Fibroblast of villous mesenchyme (primary cell): ENCODE measurements around the gene HACD2. TPM values are rescaled to one million over a fixed set of nuclear protein-coding genes. Genes with fewer than 3 reads are reported as not detected.

ENCODE experiments used
- DNase-seq: peaks from one replicate; pipeline ENCODE4 v3.0.0-alpha.2; 2010; ENCODE audit warnings: low read depth
- H3K4me3 ChIP-seq: 2 replicates; pipeline ENCODE4 v1.5.1; 2011; ENCODE audit warnings: low read depth, mild to moderate bottlenecking, low read length
- total RNA-seq: library from RNA; depleted of rRNA; stranded (reverse); fragments of >200 nt; gene quantifications from 2 replicates; pipeline ENCODE4 v1.2.3, GENCODE V29; 2012
- TF ChIP-seq, protein P1 (sequence below): IDR thresholded peaks from 2 replicates; pipeline ENCODE4 v1.5.1; 2012; ENCODE audit warnings: low read depth, mild to moderate bottlenecking, low read length; ENCODE audit not compliant: insufficient read depth

Gene HACD2
- total RNA-seq, 1 donor: 51.8 TPM

DNA sequence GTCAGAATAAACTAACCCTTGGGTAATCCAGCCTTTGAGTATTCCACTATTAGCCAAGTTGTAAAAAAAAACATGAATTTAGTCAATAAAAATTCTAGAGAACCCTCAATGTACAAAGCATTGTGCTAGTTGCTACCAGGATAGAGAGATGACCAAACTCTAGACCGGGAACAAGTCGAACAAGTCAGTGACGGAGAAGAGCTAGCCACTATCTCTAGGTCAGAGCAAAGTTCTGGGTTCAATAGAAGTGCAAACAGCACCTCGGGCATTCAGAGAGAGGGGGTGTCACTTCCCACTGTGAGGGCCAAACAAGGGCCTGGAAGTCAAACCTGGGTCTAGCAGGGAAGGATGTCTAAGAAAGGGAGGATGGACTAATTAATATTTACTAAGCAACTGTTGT lies 133.7 kb downstream of the HACD2 start:
- DNase-seq: no peak
- H3K4me3 ChIP-seq: no peak overlapping the region
- TF ChIP-seq, protein P1, sequence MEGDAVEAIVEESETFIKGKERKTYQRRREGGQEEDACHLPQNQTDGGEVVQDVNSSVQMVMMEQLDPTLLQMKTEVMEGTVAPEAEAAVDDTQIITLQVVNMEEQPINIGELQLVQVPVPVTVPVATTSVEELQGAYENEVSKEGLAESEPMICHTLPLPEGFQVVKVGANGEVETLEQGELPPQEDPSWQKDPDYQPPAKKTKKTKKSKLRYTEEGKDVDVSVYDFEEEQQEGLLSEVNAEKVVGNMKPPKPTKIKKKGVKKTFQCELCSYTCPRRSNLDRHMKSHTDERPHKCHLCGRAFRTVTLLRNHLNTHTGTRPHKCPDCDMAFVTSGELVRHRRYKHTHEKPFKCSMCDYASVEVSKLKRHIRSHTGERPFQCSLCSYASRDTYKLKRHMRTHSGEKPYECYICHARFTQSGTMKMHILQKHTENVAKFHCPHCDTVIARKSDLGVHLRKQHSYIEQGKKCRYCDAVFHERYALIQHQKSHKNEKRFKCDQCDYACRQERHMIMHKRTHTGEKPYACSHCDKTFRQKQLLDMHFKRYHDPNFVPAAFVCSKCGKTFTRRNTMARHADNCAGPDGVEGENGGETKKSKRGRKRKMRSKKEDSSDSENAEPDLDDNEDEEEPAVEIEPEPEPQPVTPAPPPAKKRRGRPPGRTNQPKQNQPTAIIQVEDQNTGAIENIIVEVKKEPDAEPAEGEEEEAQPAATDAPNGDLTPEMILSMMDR: no peak

DNA sequence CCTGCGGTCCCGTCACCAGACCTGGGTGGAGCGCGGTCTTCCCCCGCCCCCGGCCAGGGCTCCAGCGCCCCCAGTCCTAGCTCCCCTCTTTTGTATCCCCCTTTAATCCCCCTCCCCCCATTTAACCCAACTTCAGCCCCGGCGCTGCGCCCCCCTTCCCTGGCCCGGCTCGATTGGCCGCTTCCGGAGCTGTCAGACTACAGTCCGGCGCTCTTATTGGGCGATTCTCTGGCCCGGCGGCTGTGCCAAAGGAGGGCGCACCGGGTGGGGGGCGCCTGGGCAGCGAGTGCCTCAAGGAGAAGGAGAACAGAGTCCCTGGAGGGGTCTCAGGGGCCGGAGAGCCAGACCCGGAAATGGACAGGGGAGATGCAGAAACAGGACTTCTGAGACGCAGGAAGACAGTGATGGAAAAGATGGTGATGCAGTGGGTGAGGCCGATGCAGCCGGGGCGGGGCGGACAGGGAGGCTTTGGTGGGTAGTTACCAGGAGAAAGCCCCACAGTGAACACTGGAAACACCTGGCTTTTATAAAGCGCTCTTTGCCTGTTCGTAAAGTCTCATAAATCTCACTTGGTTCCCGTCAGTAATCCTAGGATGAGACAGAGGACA lies 134.8 kb downstream of the HACD2 start:
- H3K4me3 ChIP-seq: peak overlapping the region; percentile 57
- DNase-seq: no peak
- TF ChIP-seq, protein P1: no peak

DNA sequence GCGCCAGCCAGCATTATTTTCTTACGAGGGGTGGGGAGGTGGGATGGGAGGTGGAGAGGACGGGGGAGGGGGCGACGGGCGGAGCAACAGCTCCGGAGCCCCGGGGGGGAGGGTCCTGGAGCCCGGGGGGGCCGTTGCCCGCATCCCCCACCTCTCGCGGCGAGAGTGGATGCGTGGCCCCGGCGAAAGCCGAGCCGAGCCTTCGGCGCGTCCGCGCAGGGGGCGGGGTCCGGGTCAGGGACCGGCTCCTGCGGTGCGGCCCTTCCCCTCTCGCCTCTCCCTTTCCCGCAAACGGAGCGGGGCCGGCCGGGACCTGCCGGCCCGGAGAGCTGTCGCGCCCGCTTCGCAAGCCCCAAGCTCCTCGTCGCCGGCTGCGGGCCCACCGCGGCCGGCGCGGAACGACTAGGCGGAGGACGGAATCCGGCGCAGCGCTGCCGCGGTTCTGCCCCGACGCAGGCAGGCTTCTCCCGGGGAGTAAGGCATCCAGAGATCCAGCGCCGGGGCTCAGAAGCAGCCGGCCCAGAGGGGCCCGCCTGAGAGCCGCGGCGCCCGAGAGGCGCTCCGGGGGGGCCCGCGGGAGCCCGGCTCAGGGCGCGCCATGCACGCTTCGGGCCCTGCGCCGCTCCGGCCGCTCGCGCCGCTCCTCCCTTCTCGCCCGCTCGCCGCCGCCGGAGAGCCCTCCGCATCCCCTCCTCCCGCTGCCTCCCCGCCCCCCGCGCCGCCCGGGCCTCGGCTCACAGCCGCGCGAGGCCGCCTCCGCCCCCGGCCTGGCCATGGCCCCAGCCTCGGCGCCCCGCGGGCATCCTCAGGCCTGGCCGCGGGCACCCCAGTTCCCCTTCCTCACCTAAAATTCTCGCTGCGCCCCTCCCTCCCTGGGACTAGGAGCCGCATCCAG lies 135.5 kb downstream of the HACD2 start:
- H3K4me3 ChIP-seq: peak overlapping the region; percentile 57
- TF ChIP-seq, protein P1: no peak
- peak; percentile 8 for DNase-seq

DNA sequence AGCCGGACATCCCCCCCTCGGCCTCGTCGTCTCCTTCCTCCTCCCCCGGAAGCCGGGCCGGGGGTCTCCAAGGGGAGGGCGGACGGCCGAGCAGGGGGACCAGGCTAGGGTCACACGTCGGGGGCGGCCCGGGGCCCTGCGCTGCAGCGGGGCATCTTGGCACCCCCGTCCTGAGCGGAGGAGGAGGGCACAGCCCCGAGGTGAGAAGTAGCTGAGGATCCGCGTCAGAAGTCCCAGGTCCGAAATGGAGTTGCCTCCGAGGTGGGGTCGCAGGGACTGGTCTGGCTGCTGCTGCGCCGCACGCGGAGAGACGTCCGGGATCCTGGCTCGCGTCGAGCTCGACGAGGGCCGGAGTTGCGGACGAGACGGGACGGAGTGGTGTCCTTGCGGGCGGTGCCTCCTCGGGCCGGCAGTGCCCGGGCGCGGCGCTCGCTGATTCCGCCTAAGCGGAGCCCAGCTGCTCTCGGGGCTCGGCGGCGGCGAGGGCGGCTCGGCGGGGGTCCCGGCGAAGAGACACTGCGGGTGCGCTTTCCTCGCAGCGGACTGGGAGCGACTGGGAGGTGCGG lies 136.2 kb downstream of the HACD2 start, which contains the start of gene ADCY5:
ADCY5 (minus strand) TSS at position 555 of the 566 bp plus-strand sequence; CDS start at position 10, 545 bp downstream.
- peak; percentile 5 for DNase-seq
- TF ChIP-seq, protein P1: no peak

GRCh38 chr3:123447749-123448517 lies 136.9 kb downstream of the HACD2 start:
- no peak overlapping the region for H3K4me3 ChIP-seq
- no peak for DNase-seq
- TF ChIP-seq, protein P1: no peak

More for the DNA sequence above, 136.2 kb downstream of the HACD2 start, which contains the start of gene ADCY5:
- peak within 1 kb of the TSS; percentile 57 for H3K4me3 ChIP-seq

GRCh38 chr3:123447416-123447748 lies 137.5 kb downstream of the HACD2 start:
- TF ChIP-seq, protein P1: no peak
- DNase-seq: no peak

More at GRCh38 chr3:123447416-123447748, 137.5 kb downstream of the HACD2 start:
- H3K4me3 ChIP-seq: no peak overlapping the region
